GOT3 (cell line): ENCODE measurements around the gene NUAK1.

Experiments
- DNase-seq: peaks from one replicate; lab custom pipeline; 2025; ENCODE audit warnings: mixed read lengths; lab: John Stamatoyannopoulos, UW

NUAK1 gene

GRCh38 chr12:106063826-106064720 is 74.7 kb downstream of the NUAK1 start:
- DNase-seq = no peak

- no peak for DNase-seq
Measured at GRCh38 chr12:106062693-106063092, 76.1 kb downstream of the NUAK1 start.

- no peak for DNase-seq
Measured at GRCh38 chr12:106058256-106059182, 80.2 kb downstream of the NUAK1 start.

GRCh38 chr12:106054049-106054448 is 84.7 kb downstream of the NUAK1 start:
- DNase-seq = no peak

- no peak for DNase-seq
Measured at GRCh38 chr12:106051853-106052531, 86.8 kb downstream of the NUAK1 start.

GRCh38 chr12:106049546-106049945 is 89.2 kb downstream of the NUAK1 start:
- no peak for DNase-seq

GRCh38 chr12:106049105-106049504 is 89.6 kb downstream of the NUAK1 start:
- DNase-seq = no peak

GRCh38 chr12:106048676-106049075 is 90.1 kb downstream of the NUAK1 start:
- no peak for DNase-seq

- DNase-seq = no peak
Measured at GRCh38 chr12:106048016-106048415, 90.7 kb downstream of the NUAK1 start.

GRCh38 chr12:106046947-106047346 is 91.8 kb downstream of the NUAK1 start:
- no peak for DNase-seq

- DNase-seq = no peak
Measured at GRCh38 chr12:106046301-106046846, 92.4 kb downstream of the NUAK1 start.

- no peak for DNase-seq
Measured at GRCh38 chr12:106045251-106045674, 93.5 kb downstream of the NUAK1 start.

GRCh38 chr12:106044773-106045172 is 94.0 kb downstream of the NUAK1 start:
- DNase-seq = no peak

- DNase-seq = no peak
Measured at GRCh38 chr12:106042037-106042436, 96.7 kb downstream of the NUAK1 start.

- DNase-seq = no peak
Measured at GRCh38 chr12:106040521-106040920, 98.2 kb downstream of the NUAK1 start.

GRCh38 chr12:106039646-106040404 is 98.9 kb downstream of the NUAK1 start:
- no peak for DNase-seq

- no peak for DNase-seq
Measured at GRCh38 chr12:106039242-106039641, 99.5 kb downstream of the NUAK1 start.

GRCh38 chr12:106037524-106038298 is 101.0 kb downstream of the NUAK1 start:
- DNase-seq = no peak

- no peak for DNase-seq
Measured at GRCh38 chr12:106035421-106035820, 103.3 kb downstream of the NUAK1 start.

GRCh38 chr12:106034316-106034715 is 104.4 kb downstream of the NUAK1 start:
- DNase-seq = no peak
